Activated gamma-delta T cell treated with Interleukin-2 at 50 U/mL for 16 hours (primary cell): ENCODE measurements around the gene FANCM.

Experiments
- DNase-seq: peaks from one replicate; pipeline ENCODE4 v3.0.0-alpha.2; 2020

Gene FANCM, protein sequence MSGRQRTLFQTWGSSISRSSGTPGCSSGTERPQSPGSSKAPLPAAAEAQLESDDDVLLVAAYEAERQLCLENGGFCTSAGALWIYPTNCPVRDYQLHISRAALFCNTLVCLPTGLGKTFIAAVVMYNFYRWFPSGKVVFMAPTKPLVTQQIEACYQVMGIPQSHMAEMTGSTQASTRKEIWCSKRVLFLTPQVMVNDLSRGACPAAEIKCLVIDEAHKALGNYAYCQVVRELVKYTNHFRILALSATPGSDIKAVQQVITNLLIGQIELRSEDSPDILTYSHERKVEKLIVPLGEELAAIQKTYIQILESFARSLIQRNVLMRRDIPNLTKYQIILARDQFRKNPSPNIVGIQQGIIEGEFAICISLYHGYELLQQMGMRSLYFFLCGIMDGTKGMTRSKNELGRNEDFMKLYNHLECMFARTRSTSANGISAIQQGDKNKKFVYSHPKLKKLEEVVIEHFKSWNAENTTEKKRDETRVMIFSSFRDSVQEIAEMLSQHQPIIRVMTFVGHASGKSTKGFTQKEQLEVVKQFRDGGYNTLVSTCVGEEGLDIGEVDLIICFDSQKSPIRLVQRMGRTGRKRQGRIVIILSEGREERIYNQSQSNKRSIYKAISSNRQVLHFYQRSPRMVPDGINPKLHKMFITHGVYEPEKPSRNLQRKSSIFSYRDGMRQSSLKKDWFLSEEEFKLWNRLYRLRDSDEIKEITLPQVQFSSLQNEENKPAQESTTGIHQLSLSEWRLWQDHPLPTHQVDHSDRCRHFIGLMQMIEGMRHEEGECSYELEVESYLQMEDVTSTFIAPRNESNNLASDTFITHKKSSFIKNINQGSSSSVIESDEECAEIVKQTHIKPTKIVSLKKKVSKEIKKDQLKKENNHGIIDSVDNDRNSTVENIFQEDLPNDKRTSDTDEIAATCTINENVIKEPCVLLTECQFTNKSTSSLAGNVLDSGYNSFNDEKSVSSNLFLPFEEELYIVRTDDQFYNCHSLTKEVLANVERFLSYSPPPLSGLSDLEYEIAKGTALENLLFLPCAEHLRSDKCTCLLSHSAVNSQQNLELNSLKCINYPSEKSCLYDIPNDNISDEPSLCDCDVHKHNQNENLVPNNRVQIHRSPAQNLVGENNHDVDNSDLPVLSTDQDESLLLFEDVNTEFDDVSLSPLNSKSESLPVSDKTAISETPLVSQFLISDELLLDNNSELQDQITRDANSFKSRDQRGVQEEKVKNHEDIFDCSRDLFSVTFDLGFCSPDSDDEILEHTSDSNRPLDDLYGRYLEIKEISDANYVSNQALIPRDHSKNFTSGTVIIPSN (N-terminal part only)

DNA sequence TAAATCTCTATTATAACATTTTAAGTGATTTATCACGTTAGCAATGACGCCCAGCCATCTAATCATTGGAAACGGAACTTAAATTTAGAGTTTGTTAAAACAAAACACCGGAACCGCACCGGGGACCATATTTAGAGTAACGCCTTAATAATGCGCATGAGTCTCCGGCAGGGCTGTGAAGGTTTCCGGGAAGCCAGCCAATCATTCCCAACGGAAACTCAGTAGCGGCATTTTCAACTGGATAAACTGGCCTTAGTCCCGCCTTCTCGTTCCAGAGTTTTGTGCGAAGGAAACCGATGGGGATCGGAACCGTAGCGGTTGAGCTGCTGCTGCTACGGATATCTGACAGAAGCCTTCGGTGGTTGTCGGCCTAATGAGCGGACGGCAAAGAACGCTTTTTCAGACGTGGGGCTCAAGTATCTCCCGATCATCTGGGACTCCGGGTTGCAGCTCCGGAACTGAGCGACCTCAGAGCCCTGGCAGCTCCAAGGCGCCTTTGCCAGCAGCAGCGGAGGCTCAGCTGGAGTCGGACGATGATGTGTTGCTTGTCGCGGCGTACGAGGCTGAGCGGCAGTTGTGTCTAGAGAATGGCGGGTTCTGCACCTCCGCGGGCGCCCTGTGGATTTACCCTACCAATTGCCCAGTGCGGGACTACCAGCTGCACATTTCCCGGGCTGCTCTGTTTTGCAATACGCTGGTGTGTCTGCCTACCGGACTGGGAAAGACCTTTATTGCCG, at the start of gene FANCM:
TSS of gene FANCM (plus strand) at position 272 of the 737 bp plus-strand sequence. CDS start at position 374, 102 bp downstream.
- peak; percentile 84 for DNase-seq

DNA sequence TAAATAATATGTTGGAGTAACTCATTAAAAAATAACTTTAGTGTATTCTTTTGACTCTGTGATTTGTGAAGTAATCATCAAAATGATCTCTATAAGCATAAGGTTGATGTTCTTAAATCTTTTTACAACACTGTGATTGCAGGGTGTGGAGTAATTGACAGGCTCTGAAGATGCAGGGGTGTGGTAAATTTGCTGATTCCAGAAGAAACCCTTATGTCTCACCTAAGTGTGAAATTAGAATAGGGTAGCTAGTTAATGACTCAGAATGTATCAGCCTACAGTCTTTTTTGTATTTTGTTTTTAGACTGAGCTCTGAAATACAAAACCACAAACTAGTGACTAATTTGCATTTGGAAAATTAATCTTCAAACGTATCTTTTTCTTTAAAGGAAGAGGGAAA, 45.9 kb upstream of the FANCM start:
- DNase-seq, result no peak

DNA sequence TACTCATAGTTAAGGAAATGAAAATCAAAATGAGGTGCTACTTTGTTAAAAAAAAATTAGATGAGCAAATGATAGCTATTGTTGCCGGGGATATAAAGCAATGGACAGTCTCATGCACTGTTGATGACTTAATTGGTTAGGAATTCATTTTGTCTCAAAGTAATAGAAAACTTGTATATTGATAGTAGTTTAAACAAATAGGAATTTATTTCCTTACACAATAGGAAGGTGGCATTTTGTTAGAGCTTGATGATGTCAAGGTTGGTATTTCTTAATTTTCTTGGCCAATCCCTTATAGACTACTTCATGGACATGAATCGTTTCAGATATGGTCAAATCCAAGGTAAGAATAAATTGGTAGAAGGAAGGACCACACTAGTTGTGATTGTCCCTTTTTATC, 44.0 kb upstream of the FANCM start:
- no peak for DNase-seq

DNA sequence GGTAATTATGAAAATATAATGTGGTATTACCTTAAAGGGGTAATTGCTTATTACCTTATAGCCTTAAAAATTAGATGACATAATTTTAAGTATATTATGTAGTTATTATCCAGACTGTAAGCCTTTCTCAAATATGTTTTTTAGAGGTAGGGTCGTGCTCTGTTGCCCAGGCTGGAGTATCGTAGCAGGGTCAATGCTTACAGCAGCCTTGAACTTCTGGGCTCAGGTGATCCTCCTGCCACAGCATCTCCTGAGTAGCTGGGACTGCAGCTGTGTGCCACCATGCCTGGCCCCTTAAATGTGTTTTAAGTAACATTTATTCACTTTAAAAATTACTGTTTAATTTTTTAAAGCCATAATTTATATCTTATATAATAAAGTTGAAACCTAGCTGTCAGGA, 41.5 kb upstream of the FANCM start:
- no peak for DNase-seq

DNA sequence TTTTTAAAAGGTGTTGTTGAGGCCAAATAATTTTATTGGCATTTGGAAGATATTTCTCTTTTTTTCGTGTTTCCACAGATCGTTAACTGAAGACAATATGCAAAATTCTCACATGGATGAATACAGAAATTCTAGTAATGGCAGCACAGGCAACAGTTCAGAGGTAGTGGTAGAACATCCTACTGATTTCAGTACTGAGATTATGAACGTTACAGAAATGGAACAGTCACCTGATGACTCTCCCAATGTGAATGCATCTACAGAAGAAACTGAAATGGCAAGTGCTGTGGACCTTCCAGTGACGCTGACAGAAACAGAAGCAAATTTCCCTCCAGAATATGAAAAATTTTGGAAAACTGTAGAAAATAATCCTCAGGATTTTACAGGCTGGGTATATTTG, 40.6 kb upstream of the FANCM start:
- DNase-seq, result no peak

DNA sequence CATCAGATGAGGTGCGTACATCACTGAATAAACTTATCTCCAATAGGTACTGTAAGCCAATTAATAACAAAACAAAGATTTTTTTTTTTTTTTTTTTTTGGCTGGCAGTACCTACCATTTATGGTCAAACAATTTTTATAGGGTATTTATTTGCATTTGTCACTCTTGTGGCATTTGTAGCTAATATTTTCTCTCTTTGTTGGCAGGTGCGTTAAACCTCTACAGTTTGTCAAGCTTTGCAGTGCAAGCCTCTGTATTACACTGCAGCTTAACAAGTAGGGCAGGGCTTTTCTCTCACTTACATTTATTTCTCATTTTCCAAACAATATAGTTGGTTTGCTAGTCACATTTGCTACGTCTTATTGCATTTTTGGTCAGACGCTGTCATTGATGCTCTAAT, 39.5 kb upstream of the FANCM start:
- no peak for DNase-seq

DNA sequence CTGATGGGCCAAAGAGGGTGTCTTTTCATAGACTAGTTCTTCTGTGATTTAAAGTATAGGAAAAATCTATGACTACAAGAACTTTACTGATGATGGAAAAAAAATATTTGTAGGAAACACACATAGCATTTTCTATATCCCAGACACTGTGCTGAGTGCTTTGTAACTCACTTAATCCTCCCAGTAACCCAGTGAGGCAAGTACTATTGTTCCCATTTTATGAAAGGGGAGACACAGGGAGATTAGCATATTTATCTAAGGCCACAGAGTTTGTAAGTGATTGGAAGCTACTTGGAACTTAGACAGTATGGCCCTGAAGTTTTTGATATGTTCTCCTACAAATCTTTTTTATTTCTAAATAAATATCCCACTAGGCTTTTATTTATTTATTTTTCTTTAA, 31.9 kb upstream of the FANCM start:
- DNase-seq, result no peak

DNA sequence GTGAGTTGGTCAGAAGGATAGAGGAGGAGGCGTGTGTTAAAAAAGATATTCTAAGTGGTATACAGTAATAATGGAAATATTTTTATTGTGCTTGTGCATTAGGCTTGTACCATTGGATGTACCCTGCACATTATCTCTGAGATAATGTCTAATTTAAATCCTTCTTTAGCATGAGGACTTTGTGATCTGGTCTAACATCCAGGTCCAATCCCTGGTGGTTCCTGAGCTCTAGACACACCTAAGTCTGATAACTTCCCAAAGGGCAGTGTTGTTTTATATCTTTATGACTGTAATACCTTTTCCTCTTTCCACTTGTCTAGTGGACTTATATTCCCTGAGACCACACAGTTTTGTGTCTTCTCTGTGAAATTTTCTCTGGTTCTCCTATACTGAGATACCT, 31.2 kb upstream of the FANCM start:
- DNase-seq, result no peak

DNA sequence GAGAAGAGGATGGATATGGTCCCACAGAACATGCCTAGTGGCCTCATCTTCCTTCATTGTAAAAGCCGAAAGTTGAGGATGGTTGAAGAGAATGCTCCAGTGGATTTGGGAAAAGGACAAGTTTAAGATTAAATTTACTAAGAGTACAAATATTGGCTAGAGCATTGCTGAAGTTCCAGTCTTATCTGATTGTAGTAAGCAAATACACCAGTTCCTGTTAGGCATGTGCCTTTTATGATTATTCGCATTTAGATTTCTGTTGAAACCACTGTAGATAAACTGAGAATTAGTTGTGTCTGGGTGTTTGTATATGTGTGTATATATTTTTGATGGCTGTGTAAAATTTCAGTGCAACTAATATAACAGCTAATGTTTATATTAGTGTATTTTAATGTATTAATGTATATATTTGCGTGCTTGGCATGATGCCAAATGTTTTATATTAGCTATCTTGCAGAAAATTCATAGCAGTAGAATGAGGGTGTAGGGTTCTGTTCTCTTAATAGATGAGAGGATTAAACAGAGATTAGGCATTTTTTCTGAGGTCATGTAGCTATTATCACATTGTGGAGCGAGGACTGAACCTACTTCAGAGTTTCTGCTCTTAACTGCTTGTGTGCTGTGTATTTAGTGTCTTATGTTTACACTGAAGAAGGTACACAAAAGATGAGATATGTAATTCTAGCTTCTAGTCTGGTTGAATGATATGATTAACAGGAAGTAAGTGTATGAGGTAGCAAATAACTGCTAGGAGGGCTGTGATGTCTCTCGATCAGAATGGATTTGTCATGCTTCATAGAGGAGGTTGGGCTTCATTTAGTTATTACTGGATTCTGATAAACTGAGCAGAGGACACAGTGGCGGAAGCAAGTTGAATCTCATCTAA, 22.6 kb upstream of the FANCM start:
- no peak for DNase-seq

DNA sequence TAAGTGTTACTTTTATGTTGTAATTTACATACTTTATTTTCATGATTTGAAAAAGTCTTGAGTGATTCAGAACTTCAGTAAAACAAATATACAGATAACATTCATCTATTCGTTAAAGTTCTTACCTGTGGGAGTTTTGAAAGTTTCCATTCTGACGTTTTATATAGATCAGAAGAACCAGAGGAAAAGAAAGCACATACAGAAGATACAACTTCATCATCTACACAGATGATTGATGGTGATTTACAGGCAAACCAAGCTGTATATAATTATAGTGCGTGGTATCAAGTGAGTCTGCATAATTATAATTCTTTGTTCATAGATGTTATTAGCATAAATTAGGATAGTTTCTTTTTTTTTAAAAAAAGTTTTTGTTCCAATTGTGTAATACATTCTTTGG, 21.4 kb upstream of the FANCM start:
- no peak for DNase-seq

DNA sequence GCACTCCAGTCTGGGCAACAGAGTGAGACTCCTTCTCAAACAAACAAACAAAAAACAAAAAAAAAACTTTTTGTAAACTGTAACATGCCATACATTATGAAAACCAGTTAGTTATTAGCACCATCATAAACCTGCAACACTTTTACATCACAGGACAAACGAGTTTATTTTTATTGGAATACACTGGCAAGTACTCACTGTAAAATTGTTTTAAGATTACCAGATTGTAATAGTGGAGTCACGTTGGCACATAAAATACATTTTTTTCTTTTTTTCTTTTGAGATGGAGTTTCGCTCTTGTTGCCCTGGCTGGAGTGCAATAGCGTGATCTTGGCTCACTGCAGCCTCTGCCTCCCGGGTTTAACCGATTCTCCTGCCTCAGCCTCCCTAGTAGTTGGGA, 17.1 kb upstream of the FANCM start:
- DNase-seq, result no peak

DNA sequence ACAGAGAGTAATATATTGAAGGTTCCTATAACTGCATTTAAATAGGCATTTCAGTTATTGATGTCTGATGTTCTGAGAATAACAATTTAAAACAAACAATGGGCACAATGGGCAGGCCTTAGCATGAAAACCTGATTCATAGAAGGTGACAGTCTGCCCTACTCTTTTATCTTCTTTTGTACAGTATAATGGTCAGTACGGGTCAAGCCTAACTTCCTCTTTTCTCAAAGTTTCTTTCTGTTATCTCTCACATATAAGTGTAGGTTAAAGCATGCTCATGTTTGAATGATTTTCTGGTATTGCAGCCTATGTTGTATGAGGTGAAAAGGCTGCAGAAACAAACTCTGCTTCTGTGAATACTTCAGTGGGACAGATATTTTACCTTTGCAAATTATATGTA, 15.6 kb upstream of the FANCM start:
- no peak for DNase-seq

DNA sequence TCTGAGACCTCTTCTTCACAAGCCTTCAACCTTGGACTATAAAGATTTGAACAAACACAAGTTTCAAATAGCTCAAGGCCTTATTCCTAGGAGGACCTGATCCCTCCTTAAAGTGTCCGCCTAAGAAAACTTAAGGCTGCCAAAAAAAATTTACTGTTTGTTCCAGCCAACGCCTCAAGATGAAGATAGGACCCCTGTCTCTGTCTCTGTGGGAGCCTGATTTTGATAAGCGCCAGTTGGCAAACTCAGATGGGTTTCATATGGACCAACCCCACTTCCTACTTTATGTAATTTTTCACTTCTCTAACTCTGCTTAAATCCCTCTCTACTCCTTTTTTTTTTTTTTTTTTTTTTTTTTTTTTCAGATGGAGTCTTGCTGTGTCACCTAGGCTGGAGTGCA, 12.5 kb upstream of the FANCM start:
- DNase-seq, result no peak

DNA sequence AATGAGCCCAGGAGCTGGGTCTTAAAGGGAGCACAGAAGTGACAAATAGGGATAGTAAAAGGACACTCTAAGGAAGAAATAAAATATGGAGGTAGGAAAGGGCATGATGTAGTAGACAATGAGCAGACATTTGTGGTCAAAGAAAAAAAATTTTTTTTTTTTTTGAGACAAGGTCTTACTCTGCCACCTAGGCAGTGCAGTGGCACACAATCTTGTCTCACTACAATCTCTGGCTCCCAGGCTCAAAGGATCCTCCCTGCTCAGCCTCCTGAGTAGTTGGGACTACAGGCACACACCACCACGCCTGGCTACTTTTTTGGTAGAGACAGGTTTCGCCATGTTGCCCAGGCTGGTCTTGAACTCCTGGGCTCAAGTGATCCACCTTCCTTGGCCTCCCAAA, 10.0 kb upstream of the FANCM start:
- DNase-seq, result no peak

DNA sequence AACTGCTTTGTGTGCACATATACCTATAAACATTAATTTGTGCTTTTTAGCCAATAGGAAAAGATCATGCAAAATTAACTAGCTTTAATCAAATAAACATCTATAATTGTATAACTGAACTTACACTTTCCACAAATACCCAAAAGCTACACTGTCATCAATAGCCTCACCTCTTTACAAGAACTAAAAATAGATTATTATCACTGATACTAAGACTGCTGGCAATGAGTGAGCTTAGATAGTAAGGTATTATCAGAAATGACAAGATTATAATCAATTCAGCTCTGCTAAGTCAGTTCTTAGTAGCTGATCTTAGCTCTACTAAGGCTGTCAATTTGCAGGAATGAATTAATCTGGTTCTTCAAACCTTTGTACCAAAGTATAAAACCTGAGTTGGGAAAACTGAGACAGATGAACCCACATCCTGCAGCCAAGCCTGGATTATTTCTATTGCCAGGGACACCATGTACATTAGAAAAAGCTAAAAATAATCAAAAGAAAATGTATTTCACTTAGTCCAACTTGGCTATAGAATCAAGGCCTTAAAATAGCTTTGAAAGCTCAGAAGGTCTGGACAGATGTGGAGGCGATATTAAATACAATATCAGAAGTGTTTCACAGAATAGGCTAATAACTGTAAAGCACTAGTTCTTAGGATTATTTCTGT, 6.6 kb upstream of the FANCM start:
- no peak for DNase-seq

DNA sequence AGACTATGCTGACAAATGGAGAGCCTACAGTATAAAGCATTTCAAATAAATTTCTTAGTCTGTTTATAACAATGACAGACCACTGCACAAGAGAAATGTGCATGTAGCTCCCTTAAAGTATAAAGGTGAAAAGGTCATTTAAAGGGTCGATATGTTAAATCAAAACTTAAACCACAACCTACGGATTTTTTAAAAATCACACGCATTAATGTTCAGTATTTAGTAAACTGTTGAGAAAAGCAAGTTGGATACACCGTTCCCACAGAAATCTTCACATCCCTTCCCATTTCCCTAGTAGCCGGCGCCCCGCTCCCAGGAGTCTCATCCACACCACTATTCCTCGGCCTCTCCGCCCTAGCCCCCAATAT, 2.1 kb upstream of the FANCM start:
- DNase-seq, result no peak

DNA sequence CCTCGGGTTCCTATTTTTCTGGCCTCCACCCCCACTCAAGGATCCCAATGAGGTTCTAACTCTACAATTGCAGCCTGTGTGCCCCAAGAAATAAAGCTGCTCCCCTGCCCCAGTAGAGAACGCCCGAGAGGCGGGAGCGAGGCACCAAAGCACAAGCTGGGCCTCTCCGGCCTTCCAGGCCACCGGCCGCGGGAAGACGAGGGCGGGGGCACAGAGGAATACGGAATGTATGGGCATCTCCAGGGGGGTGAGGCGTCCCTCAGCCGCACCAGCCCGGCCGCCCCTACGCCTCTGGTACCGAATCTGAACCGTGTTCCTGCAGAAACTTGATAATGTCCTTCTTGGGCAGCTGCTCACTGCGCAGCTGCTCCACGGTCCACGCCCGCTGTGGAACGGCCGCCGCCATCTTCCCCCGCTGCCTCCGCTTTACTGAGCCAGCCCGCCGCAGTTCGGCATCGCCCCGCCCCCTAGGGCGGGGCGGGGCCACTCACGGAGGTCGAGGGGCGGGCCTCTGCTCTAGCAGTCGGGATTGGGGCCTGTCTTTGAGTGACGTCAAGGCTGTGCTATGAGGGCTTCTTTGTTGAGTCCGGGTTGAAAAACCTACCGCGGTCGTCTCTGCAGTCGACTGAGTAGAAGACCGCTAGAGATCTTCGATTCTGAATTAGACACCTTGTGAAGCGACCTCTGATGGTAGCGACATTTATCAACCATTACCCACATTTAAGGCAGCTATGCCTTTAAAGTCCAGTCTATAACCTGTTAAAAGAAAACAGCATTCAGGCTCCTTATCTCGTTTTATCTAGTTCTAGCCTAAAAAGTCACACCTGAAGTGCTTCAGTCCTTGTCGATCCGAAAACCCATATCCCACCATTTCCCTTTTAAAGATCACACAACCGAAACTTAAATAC, 1.4 kb upstream of the FANCM start, which contains the start of gene FKBP3:
TSS of gene FKBP3 (minus strand) at position 431 of the 908 bp plus-strand sequence. CDS start at position 406, 25 bp downstream.
- peak; percentile 94 for DNase-seq

DNA sequence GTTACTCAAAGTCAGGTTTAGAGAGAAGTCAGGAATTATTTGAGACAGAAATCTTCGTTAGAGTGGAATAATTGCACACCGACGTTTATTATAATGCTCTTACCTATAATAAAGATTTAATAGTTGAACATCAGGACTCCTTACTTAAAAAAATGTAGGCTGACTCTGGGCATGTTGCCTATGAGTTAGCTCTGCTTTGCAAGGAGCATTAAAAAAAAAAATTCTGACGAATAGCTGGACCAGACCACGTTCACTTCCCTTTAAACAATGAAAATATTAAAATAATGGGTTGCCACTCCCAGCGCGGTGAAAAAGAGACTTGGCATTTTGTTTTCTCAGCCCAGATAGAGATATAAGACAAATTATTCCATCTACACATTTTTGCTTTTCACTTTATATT, 574 bp upstream of the FANCM start:
- no peak for DNase-seq

DNA sequence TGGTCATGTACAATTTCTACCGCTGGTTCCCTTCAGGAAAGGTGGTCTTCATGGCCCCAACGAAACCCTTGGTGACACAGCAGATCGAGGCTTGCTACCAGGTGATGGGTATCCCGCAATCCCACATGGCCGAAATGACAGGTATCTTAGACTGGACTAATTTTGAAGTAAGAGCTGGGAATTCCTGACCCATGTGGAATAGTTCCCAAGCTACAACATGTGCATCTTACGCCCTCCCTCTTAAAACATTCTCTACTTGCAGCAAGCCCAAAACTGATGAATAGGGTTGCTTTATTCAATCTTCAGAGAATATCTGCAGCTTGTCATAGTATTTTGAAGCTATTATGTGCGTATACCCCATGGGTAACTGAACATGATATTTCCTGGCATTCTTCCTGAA, 669 bp downstream of the FANCM start:
- no peak for DNase-seq
